NB4 (cell line): Measurements from ENCODE around the gene PHACTR1.

Experiments
- DNase-seq: peaks from one replicate; pipeline ENCODE4 v3.0.0; 2010; ENCODE audit warnings: low read depth
- H3K4me3 ChIP-seq: one replicate; pipeline ENCODE4 v1.5.1; 2011; ENCODE audit warnings: mild to moderate bottlenecking, low read depth, low read length, moderate library complexity
- CTCF ChIP-seq: IDR thresholded peaks from one replicate; pipeline ENCODE4 v1.5.1; 2012; ENCODE audit warnings: low read depth, low read length
- MAX ChIP-seq: IDR thresholded peaks from 2 replicates; pipeline ENCODE4 v1.6.1; 2011; ENCODE audit warnings: low read depth, low read length
- MYC ChIP-seq: IDR thresholded peaks from 2 replicates; pipeline ENCODE4 v1.6.1; 2011; ENCODE audit warnings: low read depth, low read length
- POLR2A ChIP-seq: IDR thresholded peaks from 2 replicates; pipeline ENCODE4 v1.6.1; 2011; ENCODE audit warnings: mild to moderate bottlenecking; ENCODE audit not compliant: insufficient read length; ENCODE audit errors: extremely low read depth

The PHACTR1 gene

GRCh38 chr6:12995419-12995818, 278.9 kb downstream of the PHACTR1 start:
- no peak overlapping the region for H3K4me3 ChIP-seq
- DNase-seq: no peak
- TF ChIP-seq POLR2A: no peak
- no peak for TF ChIP-seq MAX
- TF ChIP-seq MYC: no peak
- TF ChIP-seq CTCF: no peak

- TF ChIP-seq MAX: no peak
- TF ChIP-seq CTCF: no peak
- no peak for TF ChIP-seq MYC
- TF ChIP-seq POLR2A: no peak
- no peak for DNase-seq
- H3K4me3 ChIP-seq: no peak overlapping the region
These were observed 284.0 kb downstream of the PHACTR1 start for GRCh38 chr6:13000537-13000936.

GRCh38 chr6:13001927-13002326, 285.4 kb downstream of the PHACTR1 start:
- no peak overlapping the region for H3K4me3 ChIP-seq
- DNase-seq: no peak
- TF ChIP-seq MAX (no peak), CTCF (no peak), MYC (no peak), POLR2A (no peak)

GRCh38 chr6:13004601-13005000, 288.0 kb downstream of the PHACTR1 start:
- no peak for TF ChIP-seq CTCF
- TF ChIP-seq POLR2A: no peak
- no peak for TF ChIP-seq MAX
- TF ChIP-seq MYC: no peak
- no peak overlapping the region for H3K4me3 ChIP-seq
- peak; percentile 60 for DNase-seq

- TF ChIP-seq MAX (no peak), POLR2A (no peak), CTCF (no peak), MYC (no peak)
- no peak overlapping the region for H3K4me3 ChIP-seq
- DNase-seq: no peak
These were observed 289.4 kb downstream of the PHACTR1 start for GRCh38 chr6:13005994-13006393.
